ENCODE results near the gene SHROOM3.
A peak's percentile ranks its signal among the peaks of the same experiment; 100 is the strongest.

The SHROOM3 gene

DNA sequence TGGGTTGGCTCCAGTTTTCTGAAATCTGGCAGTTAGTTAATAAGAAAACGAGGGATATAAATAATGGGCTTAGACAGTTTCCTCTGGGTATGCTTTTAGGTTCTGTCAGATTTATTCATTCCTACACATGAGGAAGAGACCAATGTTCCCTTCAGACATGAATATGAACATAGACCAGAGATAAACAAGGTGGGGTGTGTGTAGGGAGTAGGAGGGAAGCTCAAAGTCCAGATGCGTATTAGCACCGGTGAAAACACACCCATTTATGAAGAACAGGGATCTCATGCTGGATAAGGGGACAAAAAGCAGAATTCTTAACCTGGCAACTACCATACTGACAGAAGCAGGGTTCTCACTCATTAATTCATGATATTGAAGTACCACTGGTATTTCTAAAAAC lies 240.0 kb downstream of the SHROOM3 start:
- no peak for DNase-seq

DNA sequence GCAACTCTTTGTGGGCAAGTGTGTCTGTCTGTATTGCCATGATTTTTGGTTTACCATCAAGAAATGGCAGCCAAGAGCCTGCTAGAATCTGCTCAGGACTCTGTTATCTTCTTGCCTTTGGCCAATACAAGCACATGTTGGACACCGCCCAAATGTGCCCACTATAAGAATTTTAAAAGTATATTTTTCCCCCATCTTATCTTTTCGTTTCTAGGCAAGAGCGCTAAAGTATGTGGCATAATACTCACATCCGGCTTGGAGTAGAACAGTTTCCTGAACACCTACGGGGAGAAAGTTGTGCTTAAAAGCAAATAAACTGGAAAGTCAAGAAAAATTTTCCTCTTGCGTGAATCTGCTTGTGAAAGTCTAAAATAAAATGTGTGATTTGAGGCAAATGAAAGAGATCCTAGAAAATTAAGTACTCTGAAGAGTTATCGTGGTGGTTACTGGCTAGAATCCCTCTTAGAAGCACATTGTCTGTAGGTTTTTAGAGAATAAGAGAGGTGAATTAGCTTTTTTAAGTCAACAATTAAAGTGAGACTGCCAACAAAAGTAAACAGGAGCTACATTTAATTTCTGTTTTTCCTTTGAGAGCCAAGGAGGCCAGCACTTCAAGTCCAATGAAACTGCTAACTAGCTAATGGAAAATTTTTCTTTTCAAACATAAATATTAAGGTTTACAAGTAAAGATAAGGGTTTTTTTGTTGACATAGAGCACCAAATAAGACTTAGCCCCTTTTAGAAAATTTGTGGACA lies 242.7 kb downstream of the SHROOM3 start:
- peak; percentile 30 for DNase-seq

DNA sequence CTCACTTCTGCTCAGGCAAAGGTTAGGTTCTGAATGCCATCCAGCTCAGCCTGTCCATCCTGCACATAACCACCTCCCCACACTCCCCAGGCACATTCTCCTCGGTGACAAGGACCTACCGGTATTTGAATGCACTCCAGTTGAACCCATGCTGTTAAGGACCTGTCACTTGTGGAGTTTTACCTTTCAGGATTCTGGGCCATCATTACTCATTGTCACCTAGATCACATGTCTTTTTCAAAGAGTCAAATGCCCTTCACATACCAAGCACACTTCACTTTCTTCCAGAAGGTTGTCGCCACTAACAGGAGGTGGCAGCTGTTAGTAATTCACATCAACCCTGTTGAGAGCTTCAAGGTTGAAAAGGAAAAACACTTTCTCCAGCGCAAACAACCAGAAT lies 244.7 kb downstream of the SHROOM3 start:
- no peak for DNase-seq

DNA sequence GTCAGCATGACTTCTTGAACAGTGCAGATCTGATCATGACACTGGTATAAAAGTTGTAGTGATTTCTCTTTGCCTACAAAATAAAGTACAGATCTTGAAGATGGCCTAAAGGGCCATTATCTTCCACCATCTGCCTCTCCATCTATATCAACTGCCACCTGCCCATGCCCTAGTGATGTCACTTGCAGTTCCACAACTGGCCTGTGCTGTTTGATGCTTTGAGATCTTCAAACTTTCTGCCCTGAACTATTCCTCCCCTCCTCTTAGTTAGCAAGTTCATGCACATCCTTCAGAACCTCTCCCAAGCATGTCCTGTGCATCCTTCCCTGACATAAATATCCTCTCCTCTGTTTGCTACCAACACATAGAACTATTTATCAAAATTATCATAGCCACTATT lies 245.9 kb downstream of the SHROOM3 start:
- no peak for DNase-seq

DNA sequence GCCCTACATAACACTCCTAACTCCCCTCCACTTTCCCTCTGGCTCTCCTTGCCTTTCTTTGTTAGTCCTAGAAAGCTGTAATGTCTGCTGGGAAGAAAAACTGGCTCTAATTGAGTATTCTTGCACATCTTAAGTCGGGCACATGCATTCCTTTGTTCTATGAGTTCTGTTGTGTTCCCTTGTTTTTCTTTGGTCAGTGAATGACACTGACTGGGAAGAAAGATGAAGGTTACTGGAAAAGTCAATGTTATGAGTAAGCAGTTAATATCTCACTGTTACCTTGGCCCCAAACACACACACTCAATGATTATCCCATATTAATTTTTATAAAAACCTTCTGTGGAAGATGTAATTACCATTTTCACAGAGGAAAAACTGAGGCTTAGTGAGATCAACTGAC lies 247.0 kb downstream of the SHROOM3 start:
- DNase-seq, result no peak

DNA sequence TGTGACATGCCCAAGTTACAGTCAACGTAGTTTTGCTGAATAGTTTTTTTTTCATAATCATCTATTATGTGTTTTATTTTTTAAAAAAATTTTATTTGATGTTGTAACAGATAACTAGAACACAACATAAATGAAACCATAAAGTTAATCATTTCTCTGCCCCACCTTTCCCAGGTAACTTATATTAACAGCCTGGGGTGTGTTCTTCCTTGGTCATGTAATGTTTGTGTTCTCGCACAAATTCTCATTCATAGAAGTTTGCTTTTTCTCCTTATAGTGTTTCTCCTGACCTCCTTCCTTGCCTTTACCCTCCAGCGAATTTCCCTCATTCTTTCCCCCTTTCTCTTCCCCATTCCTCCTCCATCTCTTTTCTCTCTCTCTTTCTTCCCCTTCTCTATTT lies 248.1 kb downstream of the SHROOM3 start:
- DNase-seq, result no peak

DNA sequence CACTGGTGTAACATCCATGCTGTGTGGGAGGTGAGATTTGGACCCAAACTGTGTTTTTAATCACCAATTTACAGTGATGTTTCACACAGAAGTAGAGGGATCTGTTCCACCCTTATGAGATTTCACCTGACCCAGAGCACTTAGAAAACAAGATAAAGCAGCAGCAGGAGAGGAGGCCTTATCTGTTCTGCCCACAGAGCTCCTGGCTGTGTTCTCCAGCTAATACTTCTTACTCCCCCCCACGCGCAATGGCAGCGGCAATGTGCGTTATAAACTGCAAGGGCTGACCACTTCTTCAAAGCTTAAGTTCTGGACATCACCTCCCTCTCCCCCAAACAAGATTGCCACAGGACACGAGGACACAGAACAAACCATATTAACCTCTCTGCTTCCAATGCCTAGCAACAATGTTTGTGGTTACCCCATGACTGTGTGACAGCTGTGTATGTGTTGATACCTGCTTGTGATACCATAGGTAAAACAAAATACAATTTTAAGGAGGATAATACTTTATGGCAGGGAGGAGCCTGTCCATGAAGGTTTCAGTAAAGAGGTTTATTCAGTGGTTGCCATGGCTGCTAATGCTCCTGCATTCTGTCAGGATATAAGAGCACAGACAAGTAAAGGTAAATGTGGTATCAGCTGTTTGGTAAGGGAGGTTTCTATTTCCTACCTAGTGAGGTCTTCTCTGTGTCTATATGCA lies 252.9 kb downstream of the SHROOM3 start:
- DNase-seq, result peak; percentile 74

DNA sequence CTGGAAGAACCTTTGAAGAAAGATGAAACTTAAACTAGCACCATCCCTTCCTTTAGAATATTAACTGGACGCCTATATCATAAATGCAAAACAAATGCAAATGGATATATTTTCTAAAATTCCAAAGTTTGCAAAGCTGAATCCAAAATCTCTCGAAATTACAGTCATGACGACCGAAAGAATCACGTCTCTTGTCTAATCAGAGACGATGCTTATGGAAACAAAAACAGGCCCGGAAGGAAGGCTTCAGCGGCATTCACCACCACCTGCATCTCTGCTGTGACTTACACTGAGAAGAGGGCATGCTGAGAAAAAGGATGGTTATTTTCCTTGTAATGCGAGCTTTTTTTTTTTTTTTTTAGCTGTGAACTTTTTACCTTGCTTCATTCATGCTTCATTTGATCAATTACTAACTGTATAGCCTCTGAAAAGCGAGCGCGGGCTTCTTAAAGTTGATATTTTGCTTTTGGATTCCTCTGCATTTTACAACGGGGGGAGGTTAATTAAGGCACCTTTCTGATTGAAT lies 253.7 kb downstream of the SHROOM3 start:
- peak; percentile 28 for DNase-seq

DNA sequence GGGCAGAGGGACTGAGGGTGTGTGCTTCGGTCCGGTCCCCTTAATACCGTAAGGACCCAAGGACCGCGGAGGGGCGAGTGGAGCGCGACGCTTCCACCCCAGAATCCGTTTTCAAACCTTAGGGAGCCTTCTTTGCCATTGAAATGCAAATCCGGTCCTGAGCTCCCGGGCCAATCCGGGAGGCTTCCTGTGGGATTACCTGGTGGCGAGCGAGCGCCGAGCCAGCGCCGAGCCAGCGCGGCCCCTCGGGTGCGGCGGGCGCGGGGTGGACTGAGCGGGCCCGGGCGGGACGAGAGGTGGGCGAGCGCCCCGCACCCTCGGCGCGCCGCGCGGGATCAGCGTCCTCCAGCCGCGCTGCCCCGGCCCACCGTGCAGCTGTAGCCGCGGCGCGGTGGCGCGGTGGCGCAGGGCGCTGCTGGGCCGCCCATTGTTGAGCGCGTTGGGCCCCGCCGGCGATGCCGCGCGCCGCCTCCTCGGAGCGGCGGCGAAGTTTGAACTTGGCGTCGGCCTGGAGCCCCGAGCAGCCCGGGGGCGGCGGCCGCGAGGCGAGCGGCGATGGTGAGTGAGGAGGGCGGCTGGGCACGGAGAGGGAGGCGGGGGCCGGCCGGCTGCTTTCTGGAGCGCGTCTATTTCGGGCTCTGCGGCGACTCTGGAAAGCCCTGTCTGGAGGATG lies 254.3 kb downstream of the SHROOM3 start:
- DNase-seq, result peak; percentile 56

DNA sequence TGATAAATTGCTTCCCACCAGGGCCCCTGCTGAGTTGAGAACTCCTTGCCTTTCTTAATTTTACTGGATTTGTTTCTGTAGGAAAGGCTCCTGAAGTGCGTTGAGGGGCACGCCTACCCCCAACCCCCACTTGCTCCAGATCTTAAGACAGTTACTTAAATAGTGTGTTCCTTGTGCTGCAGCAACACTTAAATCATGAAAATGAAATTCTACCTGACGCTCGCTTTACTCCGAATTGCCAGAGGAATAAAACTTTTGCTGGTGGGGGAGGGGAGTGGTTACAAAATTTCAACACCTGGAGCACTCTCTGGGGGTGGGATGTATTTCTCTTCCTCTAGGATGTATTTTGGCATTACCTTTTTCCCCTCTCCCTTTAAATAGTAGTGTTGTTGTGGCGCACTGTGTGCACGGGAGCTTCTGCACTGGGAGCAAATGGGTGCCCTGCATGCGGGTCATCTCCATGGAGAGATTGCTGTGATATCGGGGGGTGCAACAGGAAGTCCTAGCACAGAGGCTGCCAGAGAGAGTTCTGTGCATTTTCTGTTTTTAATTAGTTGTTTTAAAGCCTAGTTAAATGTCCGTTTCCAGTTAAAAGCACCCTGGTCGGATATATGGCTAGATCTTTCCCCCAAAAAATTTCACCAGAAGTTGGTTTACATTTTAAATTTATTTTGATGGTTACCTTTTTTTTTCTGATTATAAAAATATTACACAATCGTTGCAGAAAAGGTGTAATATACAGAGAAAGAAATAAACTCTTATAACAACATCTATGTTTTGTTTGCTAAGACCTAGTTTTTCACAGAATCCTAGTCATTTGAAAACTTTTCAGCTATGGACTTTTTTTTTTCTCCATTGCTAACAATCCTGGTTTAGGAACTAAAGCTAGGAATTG lies 255.2 kb downstream of the SHROOM3 start:
- no peak for DNase-seq

DNA sequence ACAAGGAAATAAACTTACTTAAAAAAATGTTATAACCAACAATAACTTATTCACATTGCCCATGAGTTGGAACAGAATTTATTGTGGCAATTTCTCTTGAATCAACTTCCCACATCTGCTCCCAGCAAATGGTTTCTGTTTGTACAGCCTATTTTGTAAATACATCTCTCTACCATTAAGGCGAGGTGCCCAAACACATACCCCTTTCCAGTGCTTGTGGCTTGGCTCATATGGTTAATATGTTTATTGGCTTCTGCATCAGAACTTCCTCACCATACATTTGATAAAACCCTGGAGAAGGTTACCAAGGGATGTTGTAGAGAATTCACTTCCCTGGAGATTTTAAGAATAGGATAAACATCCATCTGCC lies 255.9 kb downstream of the SHROOM3 start:
- DNase-seq, result no peak

DNA sequence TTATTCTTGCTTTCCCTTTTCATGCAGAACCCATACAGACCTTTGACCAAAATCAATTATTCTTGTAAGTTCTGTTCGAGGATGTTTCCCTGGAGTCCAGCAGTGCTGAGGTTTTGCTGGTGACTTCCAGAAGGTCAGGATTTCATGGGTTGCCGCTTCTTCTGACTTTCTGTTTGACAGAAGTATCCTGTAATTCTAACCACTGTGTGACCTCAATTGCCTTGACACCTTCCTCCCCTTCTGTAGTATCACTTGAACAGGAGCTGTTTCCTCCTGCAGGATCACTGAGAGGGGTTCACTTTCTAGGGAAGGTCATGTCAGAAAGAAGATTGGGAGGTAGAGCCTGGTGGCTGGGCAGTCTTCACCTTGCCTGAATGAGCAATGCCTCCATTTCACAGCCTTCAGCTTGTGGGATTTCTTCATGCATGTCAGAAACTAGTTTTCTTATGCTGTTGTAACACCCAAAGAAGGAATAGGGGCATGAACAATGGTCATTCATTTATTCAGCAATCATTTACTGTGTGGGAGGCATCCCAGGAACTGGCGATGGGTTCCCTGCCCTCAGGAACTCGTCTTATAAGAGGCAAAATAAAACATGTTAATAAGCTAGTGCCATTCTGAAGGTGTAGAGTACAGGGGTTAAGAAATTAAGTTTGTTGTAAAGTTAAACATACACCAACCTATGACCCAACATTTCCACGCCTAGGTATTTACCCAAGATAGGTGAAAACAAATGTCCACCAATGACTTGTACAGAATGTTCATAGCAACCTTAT lies 257.0 kb downstream of the SHROOM3 start:
- DNase-seq, result no peak

DNA sequence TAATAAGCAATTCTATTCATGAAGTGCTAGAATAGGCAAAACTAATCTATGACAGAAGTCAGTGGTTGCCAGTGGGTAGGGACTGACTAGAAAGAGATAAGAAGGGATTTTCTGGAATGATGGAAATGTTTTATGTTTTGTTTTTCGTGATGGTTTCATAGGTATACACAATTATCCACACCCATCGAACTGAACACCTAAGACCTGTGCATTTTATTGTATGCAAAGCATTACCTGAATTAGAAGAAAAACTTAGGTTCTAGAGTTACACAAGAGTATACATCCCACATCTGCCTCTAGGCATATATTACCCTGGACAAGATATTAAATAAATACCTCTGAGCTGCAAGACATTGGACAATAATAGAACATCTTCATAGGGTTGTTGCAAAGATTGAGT lies 257.7 kb downstream of the SHROOM3 start:
- no peak for DNase-seq

DNA sequence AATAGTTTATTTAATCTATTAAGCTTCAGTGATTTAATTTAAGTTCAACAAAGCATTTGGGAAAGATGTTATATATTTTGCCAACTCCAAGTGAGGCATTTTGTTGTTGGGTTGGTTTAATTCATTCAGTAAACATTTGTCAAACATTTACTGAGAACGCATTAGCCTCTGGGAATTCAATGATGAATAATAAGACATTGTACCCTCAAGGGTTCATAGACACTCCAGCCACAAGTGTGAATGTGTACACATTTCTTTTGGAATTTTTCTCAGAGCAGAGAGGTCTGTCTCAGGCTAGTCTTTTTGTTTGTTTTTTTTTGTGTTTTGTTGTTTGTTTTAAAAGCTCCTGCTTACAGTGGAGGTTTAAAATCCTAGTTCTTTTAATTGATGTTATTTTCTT lies 259.0 kb downstream of the SHROOM3 start:
- DNase-seq, result no peak

DNA sequence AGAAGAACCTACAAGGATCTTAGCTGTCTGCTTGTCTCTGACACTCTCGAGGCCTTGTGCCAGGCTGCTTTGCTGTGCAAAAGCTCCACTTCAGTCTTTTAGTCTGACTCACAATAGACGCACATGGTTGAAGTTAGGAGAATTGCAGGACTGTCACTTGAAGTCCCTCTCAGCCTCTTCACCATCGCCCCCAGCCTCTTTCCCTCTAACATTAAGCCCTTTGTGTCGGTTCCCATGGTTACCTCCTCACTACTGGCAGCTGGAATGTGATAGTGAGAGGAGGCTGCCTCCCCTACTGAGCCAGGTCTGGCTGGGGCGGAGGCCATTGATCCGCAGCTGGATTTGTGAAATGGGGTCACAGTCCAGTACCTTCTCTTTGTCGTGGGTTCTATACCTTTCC lies 261.1 kb downstream of the SHROOM3 start:
- DNase-seq, result no peak

DNA sequence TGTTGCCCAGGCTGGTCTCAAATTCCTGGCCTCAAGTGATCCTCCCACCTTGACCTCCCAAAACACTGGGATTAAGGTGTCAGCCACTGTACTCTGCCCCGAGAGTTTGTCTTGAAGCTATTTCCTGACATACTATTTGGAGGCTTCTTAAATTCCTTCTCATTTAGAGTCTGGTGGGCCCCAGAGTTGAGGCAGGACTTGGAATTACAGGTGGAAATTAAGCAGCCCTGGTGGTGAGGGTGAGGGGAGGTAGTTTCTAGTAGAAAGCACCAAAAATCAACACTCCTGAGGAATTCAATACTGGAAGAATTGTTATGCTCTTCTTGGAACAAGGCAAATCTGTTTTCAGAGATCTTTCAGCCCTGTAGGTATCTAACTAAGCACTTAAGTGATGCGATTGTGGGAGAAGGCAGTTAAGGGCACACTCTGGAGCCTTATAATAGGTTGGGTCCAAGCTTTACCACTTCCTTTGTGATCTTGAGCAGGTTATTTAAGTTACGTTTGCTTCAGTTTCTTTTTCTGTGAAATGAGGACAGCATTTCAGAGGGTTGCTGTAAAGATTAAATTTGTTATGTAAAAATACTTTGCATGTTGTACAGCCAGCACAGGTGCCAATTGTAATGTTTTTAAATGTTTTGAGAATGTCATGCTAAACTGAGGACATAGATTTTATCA lies 262.2 kb downstream of the SHROOM3 start:
- no peak for DNase-seq

DNA sequence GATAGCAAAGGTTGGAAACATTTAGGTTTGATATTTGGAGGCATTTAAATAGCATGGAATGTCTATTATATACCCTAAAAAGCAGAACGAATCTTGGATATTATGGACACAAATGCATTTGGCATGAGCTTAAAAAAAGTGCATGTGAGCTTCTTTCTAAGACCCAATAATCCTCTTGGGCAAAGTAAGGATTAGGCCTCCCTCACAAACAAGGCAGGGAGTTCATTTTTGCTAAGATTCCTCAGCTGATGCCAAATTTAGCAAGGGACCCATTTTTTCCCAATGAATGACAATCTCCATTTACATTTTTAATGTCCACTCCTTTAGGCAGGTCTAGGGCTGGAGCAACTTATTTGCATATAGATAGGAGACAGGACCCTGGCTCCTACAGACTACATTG lies 263.1 kb downstream of the SHROOM3 start:
- no peak for DNase-seq

DNA sequence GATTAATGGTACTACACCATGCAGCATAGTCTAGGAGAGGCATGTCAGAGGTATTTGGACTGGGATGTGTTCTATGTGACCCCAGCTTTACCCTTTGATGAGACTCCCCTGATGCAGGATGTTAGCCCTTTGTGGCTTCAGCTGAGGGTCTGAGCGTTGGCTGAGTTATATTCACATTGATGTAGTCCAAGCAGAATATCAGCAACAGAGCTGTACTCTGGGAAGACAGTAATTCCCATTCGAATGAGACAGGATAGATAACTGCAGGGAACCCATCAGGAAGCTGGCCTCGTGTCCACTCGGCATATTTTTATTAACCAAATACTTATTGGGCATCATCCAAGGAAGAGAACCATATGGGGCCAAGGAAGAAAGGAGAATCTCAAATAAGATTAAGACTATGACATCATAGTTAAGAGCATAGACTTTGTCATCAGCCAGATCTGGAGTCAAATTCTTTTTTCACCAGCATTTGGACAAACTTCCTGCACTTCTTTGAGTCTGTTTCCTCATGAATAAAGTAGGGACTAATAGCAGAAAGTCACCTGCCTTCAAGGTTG lies 264.8 kb downstream of the SHROOM3 start:
- no peak for DNase-seq

DNA sequence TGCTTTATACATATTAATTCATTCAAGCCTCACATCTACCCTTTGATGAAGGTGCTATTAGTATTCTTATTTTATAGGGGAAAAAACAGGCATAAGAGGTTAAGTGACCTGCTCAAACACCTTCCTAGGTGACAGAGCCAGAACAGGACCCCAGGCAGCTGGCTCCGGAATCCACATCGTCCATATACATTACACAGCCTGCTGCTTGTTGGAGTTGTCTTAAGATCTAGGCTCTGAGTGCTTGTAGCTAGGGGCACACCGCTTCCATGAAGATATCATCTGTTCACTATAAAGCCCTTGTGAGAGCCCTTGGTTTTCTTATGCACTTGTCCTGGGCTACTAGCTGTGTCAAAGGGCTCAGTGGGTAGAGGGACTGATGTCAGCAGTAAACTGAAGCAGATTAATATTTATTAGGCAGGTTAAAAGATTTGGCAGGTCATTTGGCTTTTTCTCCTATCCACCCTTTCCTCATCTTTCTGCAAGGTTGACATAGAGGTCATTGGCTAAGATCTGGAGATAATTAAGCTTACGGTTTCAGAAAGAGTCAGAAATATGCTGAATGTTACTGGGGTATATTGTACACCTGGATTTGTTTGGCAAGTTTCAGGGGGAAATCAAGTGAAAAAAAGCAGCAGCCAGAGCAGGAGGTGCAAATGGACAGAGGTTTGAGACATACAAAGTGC lies 267.6 kb downstream of the SHROOM3 start:
- DNase-seq, result no peak

DNA sequence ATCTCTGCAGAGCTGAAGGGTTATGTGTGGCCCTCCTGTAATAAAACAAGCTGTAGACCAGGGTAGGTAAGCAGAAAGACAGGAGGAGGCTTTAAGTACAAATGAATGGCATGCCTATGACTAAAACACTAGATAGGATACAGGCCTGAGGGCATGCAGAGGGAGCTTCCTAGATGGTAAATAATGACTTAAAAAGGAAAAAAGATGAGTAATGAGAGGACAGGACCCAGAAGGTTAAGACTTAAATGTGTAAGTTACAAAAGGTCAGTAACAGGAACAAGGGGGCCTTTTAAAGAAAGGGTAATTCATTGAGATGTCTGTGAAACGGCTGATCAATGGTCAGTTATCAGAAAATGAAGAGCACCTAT lies 268.1 kb downstream of the SHROOM3 start:
- DNase-seq, result no peak

DNA sequence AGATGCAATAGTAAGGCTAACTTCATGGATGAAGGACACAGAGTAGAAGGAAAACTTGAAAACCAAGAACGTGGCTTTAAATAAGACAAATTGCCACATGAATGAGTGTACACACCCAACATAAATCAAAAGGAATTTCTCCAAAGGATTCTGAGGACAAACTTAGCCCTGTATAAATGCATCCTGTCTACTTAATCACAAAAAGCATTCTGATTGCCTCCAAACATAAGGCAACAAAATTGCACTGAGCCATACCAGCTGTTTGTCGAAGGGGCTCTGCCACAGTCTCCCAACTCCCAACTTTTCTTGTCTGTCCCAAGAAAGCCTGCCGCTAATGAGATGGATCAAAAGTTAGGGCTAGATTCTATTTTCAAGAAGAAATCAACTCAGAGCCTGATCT lies 268.6 kb downstream of the SHROOM3 start:
- DNase-seq, result no peak
